ENCODE results near the gene SKOR1. TPM values are rescaled to one million over a fixed set of nuclear protein-coding genes. Genes with fewer than 3 reads are reported as not detected.

SKOR1 gene
- total RNA-seq, 1 experiment from 2014 or later, result 0.81 TPM

- peaks cover 6 to 23% of the 10 kb centered on the region in 2 experiments for H3K4me1 ChIP-seq (ENCODE audit: control insufficient read depth in 1 of 2, insufficient read depth in 2 of 2, low read length in 2 of 2)
- no peaks in the 10 kb centered on the region for H3K36me3 ChIP-seq (ENCODE audit: control insufficient read depth in 1 of 2, insufficient read depth in 2 of 2, low read length in 2 of 2)
- ChIA-PET POLR2A (no interaction called here), RAD21 (ENCODE audit: low non-redundant PET in 1 of 2, low total read pairs in 2 of 2, uncharacterized antibody in 2 of 2, unreplicated experiment in 2 of 2) (no interaction called here), CTCF (no interaction called here)
- H2AFZ ChIP-seq (ENCODE audit: low read depth, low read length, poor library complexity, severe bottlenecking), result no peak overlapping the region
- H3K27me3 ChIP-seq (ENCODE audit: insufficient read depth, low read length), result no peaks in the 10 kb centered on the region
- no peak overlapping the region for H3K9ac ChIP-seq (ENCODE audit: low read length)
- DNase-seq (ENCODE audit: low read depth, low spot score) (no peak), ATAC-seq (no peak)
- no peaks in the 10 kb centered on the region for H3K9me3 ChIP-seq (ENCODE audit: control insufficient read depth in 1 of 2, insufficient read depth in 1 of 2, low read depth in 1 of 2, low read length in 2 of 2)
- no peak overlapping the region for H3K4me2 ChIP-seq (ENCODE audit: low read length)
- no peaks in the 10 kb centered on the region for H3K9me2 ChIP-seq (ENCODE audit: insufficient read depth)
- no peaks in the 10 kb centered on the region for H4K20me1 ChIP-seq (ENCODE audit: insufficient read depth)
- H3K79me2 ChIP-seq (ENCODE audit: insufficient read depth, low read length), result no peaks in the 10 kb centered on the region
- TF ChIP-seq POLR2A (IDR thresholded peaks at IDR 0.05; ENCODE audit: borderline replicate concordance, extremely low read depth, insufficient read depth, insufficient read length), result no peak
- TF ChIP-seq POLR2AphosphoS5 (IDR thresholded peaks at IDR 0.05; ENCODE audit: low read depth, low read length), result no peak
- no peak for TF ChIP-seq ZNF274 (IDR thresholded peaks at IDR 0.05; ENCODE audit: low read depth, low read length)
- TF ChIP-seq SRF (IDR thresholded peaks at IDR 0.05; ENCODE audit: low read depth), result no peak
- TF ChIP-seq REST (IDR thresholded peaks at IDR 0.05; ENCODE audit: low read depth), result no peak
- no peak for TF ChIP-seq TCF7L2 (IDR thresholded peaks at IDR 0.05; ENCODE audit: borderline replicate concordance, extremely low read depth, insufficient read depth, insufficient read length)
- no peak for TF ChIP-seq YY1 (IDR thresholded peaks at IDR 0.05; ENCODE audit: extremely low read depth, insufficient replicate concordance, low read depth, low read length)
- no peak for TF ChIP-seq CTCF (IDR thresholded peaks at IDR 0.05 in 2 of 3, conservative IDR thresholded peaks at IDR 0.05 in 1 of 3; ENCODE audit: borderline replicate concordance in 1 of 3, insufficient read depth in 1 of 3, low read depth in 2 of 3, low read length in 2 of 3)
- no peak for TF ChIP-seq CEBPB (IDR thresholded peaks at IDR 0.05; ENCODE audit: low read depth)
- TF ChIP-seq ATF3 (IDR thresholded peaks at IDR 0.05), result no peak
- TF ChIP-seq JUND (IDR thresholded peaks at IDR 0.05), result no peak
- no TSS peak for BruUV-seq (replicated peaks)
- H3K27ac ChIP-seq (ENCODE audit: low read depth, low read length), result no peak overlapping the region
- no peak overlapping the region for H3K4me3 ChIP-seq (replicated peaks in 1 of 2; ENCODE audit: low read depth in 1 of 2, low read length in 2 of 2)
- intact Hi-C loops (cut with micrococcal nuclease), result no loop called here
Measured at GRCh38 chr15:67857220-67857619, 31.9 kb downstream of the SKOR1 start.

Data from HCT116 (cell line).